NCI-H2196 treated with DMSO at 0.1 percent for 48 hours (cell line): Measurements from ENCODE around the gene MCEMP1.
A peak's percentile ranks its signal among the peaks of the same experiment; 100 is the strongest.

ENCODE experiments used
- DNase-seq: peaks from one replicate; lab custom pipeline; 2025; ENCODE audit not compliant: unreplicated experiment; lab: John Stamatoyannopoulos, UW

Gene MCEMP1

GRCh38 chr19:7697721-7698287 is 20.9 kb downstream of the MCEMP1 start:
- DNase-seq: no peak

- no peak for DNase-seq
Observed at GRCh38 chr19:7698583-7698982, 21.7 kb downstream of the MCEMP1 start.

GRCh38 chr19:7699003-7699402 is 22.1 kb downstream of the MCEMP1 start:
- DNase-seq: no peak

GRCh38 chr19:7699417-7700401 is 22.8 kb downstream of the MCEMP1 start:
- DNase-seq: no peak

GRCh38 chr19:7701049-7701653 is 24.3 kb downstream of the MCEMP1 start:
- no peak for DNase-seq

- DNase-seq: no peak
Observed at GRCh38 chr19:7701654-7702457, 25.0 kb downstream of the MCEMP1 start, which contains the start of gene FCER2. FCER2 (minus strand) TSS chr19:7702131; CDS start chr19:7699760, 2,371 bp downstream.

- DNase-seq: no peak
Observed at GRCh38 chr19:7703332-7703731, 26.4 kb downstream of the MCEMP1 start.

- DNase-seq: no peak
Observed at GRCh38 chr19:7704280-7705060, 27.6 kb downstream of the MCEMP1 start.

GRCh38 chr19:7705387-7706187 is 28.7 kb downstream of the MCEMP1 start:
- DNase-seq: no peak

- no peak for DNase-seq
Observed at GRCh38 chr19:7706188-7706954, 29.5 kb downstream of the MCEMP1 start.

- DNase-seq: no peak
Observed at GRCh38 chr19:7706955-7707456, 30.1 kb downstream of the MCEMP1 start.

GRCh38 chr19:7709932-7710460 is 33.1 kb downstream of the MCEMP1 start:
- DNase-seq: no peak

GRCh38 chr19:7710616-7711015 is 33.7 kb downstream of the MCEMP1 start:
- no peak for DNase-seq

GRCh38 chr19:7715671-7716070 is 38.8 kb downstream of the MCEMP1 start:
- no peak for DNase-seq

- no peak for DNase-seq
Observed at GRCh38 chr19:7716762-7717161, 39.9 kb downstream of the MCEMP1 start.

GRCh38 chr19:7718668-7719067 is 41.8 kb downstream of the MCEMP1 start:
- no peak for DNase-seq

- DNase-seq: no peak
Observed at GRCh38 chr19:7720351-7720750, 43.5 kb downstream of the MCEMP1 start.

GRCh38 chr19:7722231-7722651 is 45.4 kb downstream of the MCEMP1 start:
- peak; percentile 15 for DNase-seq
